ENCODE data around the gene TSPAN33.

The TSPAN33 gene

DNA sequence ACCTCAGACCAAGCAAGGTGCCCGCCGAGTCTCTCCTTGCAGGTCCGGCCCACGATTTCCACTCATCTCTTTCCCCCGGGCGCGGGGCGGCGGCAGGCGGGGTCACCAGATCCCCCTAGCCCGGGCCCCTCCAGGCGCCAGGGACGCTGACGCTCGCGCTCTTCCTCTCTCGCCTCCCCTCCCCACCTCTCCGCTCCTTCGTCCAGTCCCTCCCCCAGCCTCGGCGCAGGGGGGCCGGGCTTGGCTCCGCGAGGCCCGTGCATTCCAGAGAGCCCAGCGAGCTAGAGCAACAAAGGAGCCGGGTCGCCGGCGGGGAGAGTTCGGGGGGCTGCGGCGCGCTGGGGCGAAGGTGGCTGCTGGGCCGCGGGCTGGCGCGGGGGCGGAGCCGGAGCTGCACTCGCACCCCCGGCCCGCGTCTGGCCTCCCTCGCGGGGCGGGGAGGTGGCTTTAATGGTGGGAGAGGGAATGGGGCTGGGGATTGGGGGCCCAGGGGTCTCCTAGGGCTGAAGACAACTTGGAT is 43.9 kb downstream of the TSPAN33 start, which contains the start of gene SMO (continued):
- no peak for TF ChIP-seq ZNF132 (tag by site-specific recombination; IDR thresholded peaks at IDR 0.05; ENCODE audit: borderline replicate concordance)
- TF ChIP-seq MYNN (tag by site-specific recombination; IDR thresholded peaks at IDR 0.05; ENCODE audit: borderline replicate concordance): no peak
- no peak for TF ChIP-seq ZNF133 (tag by site-specific recombination; IDR thresholded peaks at IDR 0.05)
- TF ChIP-seq ZNF580 (tag by site-specific recombination; IDR thresholded peaks at IDR 0.05): no peak
- no peak for TF ChIP-seq REST (tag by site-specific recombination; IDR thresholded peaks at IDR 0.05)
- no peak for TF ChIP-seq HOXC10 (CRISPR knock-in tag; IDR thresholded peaks at IDR 0.05)
- no peak for TF ChIP-seq ZNF157 (tag by site-specific recombination; IDR thresholded peaks at IDR 0.05)
- TF ChIP-seq ZNF174 (tag by site-specific recombination; IDR thresholded peaks at IDR 0.05): no peak
- no peak for TF ChIP-seq ZNF112 (tag by site-specific recombination; IDR thresholded peaks at IDR 0.05)
- TF ChIP-seq ZBTB48 (tag by site-specific recombination; IDR thresholded peaks at IDR 0.05): peak; percentile 77
- TF ChIP-seq ZNF239 (tag by site-specific recombination; IDR thresholded peaks at IDR 0.05): no peak
- no peak for TF ChIP-seq ZNF292 (tag by site-specific recombination; IDR thresholded peaks at IDR 0.05; ENCODE audit: borderline replicate concordance, low read depth)
- TF ChIP-seq, protein P1, sequence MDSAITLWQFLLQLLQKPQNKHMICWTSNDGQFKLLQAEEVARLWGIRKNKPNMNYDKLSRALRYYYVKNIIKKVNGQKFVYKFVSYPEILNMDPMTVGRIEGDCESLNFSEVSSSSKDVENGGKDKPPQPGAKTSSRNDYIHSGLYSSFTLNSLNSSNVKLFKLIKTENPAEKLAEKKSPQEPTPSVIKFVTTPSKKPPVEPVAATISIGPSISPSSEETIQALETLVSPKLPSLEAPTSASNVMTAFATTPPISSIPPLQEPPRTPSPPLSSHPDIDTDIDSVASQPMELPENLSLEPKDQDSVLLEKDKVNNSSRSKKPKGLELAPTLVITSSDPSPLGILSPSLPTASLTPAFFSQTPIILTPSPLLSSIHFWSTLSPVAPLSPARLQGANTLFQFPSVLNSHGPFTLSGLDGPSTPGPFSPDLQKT (IDR thresholded peaks at IDR 0.05; ENCODE audit: borderline replicate concordance, low read depth, low read length): no peak
- TF ChIP-seq ZNF600 (tag by site-specific recombination; IDR thresholded peaks at IDR 0.05): peak; percentile 72; the same call in 1 of the 2 replicates
- no peak for TF ChIP-seq ZNF2 (tag by site-specific recombination; IDR thresholded peaks at IDR 0.05)
- no peak for TF ChIP-seq ZNF23 (tag by site-specific recombination; IDR thresholded peaks at IDR 0.05; ENCODE audit: borderline replicate concordance)
- no peak for TF ChIP-seq ZNF510 (tag by site-specific recombination; IDR thresholded peaks at IDR 0.05; ENCODE audit: insufficient replicate concordance)
- TF ChIP-seq ZFP37 (tag by site-specific recombination; IDR thresholded peaks at IDR 0.05): no peak
- TF ChIP-seq, protein P2, sequence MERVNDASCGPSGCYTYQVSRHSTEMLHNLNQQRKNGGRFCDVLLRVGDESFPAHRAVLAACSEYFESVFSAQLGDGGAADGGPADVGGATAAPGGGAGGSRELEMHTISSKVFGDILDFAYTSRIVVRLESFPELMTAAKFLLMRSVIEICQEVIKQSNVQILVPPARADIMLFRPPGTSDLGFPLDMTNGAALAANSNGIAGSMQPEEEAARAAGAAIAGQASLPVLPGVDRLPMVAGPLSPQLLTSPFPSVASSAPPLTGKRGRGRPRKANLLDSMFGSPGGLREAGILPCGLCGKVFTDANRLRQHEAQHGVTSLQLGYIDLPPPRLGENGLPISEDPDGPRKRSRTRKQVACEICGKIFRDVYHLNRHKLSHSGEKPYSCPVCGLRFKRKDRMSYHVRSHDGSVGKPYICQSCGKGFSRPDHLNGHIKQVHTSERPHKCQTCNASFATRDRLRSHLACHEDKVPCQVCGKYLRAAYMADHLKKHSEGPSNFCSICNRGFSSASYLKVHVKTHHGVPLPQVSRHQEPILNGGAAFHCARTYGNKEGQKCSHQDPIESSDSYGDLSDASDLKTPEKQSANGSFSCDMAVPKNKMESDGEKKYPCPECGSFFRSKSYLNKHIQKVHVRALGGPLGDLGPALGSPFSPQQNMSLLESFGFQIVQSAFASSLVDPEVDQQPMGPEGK (tag by site-specific recombination; IDR thresholded peaks at IDR 0.05): peak; percentile 98
- TF ChIP-seq WT1 (tag by site-specific recombination; IDR thresholded peaks at IDR 0.05): 0 out of 2 replicates have a peak, but pooled peaks have one; percentile 34
- TF ChIP-seq ZBTB1 (tag by site-specific recombination; IDR thresholded peaks at IDR 0.05): no peak
- no peak for TF ChIP-seq ZNF791 (tag by site-specific recombination; IDR thresholded peaks at IDR 0.05)
- no peak for TF ChIP-seq AEBP2 (tag by site-specific recombination; IDR thresholded peaks at IDR 0.05; ENCODE audit: borderline replicate concordance)
- no peak for TF ChIP-seq ZNF555 (tag by site-specific recombination; conservative IDR thresholded peaks at IDR 0.05)
- TF ChIP-seq, protein P3, sequence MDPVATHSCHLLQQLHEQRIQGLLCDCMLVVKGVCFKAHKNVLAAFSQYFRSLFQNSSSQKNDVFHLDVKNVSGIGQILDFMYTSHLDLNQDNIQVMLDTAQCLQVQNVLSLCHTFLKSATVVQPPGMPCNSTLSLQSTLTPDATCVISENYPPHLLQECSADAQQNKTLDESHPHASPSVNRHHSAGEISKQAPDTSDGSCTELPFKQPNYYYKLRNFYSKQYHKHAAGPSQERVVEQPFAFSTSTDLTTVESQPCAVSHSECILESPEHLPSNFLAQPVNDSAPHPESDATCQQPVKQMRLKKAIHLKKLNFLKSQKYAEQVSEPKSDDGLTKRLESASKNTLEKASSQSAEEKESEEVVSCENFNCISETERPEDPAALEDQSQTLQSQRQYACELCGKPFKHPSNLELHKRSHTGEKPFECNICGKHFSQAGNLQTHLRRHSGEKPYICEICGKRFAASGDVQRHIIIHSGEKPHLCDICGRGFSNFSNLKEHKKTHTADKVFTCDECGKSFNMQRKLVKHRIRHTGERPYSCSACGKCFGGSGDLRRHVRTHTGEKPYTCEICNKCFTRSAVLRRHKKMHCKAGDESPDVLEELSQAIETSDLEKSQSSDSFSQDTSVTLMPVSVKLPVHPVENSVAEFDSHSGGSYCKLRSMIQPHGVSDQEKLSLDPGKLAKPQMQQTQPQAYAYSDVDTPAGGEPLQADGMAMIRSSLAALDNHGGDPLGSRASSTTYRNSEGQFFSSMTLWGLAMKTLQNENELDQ (tag by site-specific recombination; IDR thresholded peaks at IDR 0.05; ENCODE audit: low read depth): no peak
- TF ChIP-seq ZFHX2 (tag by site-specific recombination; conservative IDR thresholded peaks at IDR 0.05): peak; percentile 53; the same call in 1 of the 2 replicates
- 0 out of 2 replicates have a peak, but pooled peaks have one; percentile 15 for TF ChIP-seq PRDM4 (tag by site-specific recombination; IDR thresholded peaks at IDR 0.05)

All from HEK293 (cell line).